ENCODE results near the gene RBFOX1. TPM values are rescaled to one million over a fixed set of nuclear protein-coding genes. Genes with fewer than 3 reads are reported as not detected.

RBFOX1 gene
- total RNA-seq, 1 donor from 2014 or later = 34.4 TPM

GRCh38 chr16:7420843-7421242 lies 88.2 kb downstream of the RBFOX1 start:
- no peak for DNase-seq

DNA sequence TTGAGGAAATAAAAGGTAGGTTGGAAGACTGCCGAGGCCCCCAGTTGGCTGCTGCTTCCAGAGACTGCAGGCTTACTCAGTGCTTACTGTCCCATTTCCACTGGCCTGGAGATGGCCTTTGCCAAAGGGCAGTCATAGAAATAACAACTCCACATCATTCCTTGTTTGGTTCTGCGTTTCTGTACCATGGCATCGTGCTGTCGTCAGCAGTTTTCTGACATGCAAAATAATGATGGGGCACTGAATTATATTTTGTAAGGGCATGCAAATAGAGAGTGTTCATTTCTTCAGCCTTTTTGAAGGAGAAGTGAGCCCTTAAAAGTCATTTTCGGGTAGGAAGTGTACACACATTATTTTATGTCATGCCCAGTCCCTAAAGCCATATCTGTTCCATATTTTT lies 88.9 kb downstream of the RBFOX1 start:
- DNase-seq = no peak

DNA sequence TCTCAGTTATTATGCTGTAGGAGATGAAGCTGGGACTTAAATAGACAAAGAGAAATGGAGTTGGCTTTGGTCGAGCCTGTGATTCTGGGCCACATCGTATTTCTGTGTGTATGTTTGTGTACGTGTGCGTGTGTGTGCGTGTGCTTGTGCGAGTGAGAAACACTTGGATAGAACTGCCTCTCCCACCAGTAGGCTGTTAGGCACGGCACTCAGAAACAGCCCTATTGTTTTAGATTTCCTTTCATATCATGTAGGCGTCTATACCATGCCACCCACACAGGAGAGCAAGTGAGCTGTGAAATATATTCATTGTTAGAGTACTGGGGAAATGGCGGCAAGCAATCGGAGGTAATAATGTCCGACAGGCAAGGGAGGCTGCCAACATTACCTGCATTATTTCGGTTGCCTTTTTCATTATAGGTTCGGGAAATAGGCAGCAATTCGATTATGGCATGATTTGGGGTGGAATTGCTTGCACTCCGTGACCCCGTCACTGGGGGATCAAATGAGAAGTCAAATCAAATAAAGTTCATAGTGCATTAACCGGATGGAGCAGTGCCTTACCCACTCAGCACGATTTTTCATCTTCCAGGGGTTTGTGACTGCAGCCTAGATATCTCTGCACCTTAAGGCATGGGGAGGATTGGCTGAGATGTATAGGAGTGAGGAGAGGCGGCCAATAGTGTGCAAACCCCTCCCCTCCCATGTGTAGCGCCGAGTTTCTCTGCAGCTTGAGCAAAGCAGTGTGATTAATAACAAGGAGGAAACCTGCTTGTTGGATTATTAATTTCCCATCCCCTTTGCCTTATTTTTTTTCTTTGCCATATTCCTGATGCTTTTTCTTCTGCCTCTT lies 89.6 kb downstream of the RBFOX1 start:
- DNase-seq = no peak

- DNase-seq = no peak
Observed at GRCh38 chr16:7423434-7424044, 90.9 kb downstream of the RBFOX1 start.

DNA sequence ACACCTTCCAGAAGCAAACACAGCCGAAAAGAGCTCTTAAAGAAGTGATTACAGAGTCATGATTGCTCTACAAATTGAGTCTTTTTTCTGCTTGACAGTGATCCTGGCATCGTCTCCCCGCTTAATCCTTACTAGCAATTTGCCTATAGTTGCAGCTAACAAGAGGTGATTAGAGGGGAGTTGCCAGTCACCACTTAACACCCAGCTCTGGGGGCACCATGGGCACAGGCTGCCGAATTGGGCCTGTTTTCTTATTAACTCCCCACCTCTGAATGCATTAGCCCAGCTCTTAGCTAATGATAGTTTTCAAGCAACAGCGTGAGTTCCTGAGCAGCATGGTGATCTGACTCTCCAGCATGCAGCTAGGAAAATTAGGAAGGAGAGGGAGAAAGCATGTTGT lies 93.5 kb downstream of the RBFOX1 start:
- DNase-seq = no peak

DNA sequence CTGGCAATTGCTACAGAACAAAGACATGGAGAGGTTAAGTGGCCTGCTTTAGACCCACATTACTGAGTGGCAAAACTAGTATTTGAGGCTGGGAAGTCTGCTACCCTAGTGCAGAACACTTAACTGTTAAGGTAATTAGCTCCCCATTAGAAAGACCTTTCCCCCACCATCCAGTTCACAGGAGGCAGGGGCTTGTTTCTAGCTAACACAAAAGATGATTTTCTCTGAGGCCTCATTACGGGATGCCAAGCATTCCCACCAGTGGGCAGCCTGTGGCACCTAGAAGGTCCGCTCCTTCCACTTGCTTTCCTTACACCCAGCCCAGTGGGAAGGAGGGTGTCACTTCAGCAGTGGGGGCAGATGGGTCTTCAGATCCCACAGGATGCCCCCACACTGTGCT lies 99.1 kb downstream of the RBFOX1 start:
- no peak for DNase-seq

- DNase-seq = no peak
Observed at GRCh38 chr16:7436306-7436705, 103.7 kb downstream of the RBFOX1 start.

- DNase-seq = no peak
Observed at GRCh38 chr16:7437135-7437804, 104.6 kb downstream of the RBFOX1 start.

DNA sequence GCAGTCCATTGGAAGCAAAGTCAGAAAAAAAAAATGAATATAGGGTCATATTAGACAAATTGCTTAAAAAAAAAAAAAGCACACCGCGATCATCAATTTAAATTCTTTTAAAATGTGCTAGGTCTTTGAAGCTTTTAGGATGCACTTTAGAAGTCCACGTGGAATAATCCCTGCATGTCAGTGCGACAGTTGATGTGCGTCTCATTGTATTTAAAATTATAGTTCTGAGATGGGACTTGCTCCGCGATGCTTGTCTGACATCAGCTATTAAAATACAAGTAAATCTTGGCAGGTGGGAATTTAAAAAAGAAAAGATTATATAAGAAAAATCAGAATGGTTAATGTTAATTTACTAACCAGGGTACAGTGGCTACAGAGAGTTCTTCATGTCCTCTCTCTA lies 105.2 kb downstream of the RBFOX1 start:
- DNase-seq = no peak

- DNase-seq = no peak
Observed at GRCh38 chr16:7438601-7439000, 106.0 kb downstream of the RBFOX1 start.

DNA sequence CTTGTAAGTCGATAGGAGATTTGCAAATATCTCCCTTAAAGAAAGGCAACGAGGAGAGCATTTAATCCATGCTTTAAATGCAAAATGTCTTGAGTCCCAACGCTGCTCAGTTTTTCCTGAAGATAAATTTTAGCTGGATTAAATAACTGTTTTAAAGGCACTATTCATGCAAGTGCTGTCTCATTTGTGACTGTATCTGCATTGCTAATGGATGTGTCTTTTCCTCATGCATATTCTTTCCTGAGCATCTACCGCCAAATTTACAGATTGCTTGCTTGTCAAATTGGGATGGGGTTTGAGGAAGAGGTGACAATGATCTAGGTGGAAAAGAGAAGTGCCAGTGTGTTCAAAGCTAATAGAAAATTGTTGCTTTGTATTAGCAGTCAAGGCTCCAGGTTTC lies 106.9 kb downstream of the RBFOX1 start:
- DNase-seq = no peak

DNA sequence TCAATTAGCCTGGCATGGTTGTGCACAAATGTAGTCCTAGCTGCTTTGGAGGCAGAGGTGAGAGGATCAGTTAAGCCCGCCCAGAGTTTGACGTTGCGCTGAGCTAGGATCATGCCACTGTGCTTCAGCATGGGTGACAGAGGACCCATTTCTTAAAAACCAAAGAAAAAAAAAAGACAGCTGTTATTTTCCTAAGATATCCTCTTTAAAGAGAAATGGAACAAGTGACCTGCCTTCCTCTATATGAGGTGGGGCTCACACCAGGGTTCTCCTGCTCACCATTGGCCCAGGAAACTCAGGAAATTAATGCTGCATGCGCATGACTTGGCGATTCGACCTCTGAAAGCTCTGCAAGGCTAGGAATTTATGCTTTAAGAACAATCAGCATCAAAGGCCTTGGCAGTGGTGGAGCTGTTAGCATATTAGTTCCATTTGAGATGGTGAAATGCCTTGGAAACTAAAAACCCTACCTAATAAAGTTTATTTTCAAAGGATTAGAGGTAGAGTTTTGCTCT lies 108.3 kb downstream of the RBFOX1 start:
- no peak for DNase-seq

- DNase-seq = no peak
Observed at GRCh38 chr16:7442050-7442449, 109.4 kb downstream of the RBFOX1 start.

- no peak for DNase-seq
Observed at GRCh38 chr16:7443142-7443541, 110.5 kb downstream of the RBFOX1 start.

DNA sequence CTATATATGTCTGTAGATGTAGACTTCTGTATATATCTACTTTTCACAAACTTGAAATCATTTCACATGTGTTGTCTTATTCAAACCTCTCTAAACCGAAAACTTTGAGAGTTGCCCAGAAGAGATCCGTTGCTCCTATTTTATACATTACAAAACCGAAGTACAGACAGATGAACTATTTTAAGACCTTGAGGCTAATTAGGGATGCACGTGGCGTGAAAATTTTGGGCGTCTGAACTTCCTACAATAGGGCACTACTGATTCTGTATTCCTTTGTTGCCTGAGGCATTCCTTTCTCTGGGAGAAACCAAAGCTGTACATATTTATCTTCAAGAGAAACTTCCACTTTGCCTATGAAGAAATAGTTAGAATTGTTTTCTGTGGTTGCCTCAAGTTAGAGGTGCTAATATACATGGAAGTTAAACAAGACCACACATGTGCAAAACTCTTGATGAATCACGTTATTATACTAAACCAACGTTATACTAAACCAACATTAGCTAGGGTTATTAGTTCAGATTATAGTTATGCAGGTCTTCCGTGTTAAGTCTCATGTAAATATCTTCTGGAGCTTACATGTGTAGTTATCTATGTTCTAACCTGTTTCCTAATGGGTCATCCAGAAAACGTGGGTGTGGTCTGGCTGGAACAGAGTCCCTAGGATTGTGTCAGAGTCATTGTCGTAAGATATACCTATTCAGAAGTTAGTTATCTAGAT lies 111.2 kb downstream of the RBFOX1 start:
- no peak for DNase-seq

DNA sequence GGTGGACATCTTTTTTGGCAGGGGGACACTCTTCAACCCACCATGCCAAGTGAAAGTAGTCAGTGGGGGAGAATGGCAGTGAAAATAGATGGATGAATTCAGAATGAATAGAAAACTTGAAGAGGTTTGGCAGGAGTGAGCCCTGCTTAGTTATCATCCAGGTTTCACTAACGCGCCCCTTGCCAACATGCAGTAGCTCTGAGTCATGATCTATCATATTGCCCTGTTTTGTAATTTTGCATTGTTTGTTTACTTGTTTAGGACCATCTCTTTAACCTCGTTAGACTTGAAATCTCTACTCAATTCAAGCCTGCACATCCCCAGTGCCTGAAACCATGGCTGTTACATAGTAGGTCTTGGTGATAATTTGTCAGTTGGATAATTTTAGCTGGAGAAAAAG lies 116.7 kb downstream of the RBFOX1 start:
- DNase-seq = no peak

DNA sequence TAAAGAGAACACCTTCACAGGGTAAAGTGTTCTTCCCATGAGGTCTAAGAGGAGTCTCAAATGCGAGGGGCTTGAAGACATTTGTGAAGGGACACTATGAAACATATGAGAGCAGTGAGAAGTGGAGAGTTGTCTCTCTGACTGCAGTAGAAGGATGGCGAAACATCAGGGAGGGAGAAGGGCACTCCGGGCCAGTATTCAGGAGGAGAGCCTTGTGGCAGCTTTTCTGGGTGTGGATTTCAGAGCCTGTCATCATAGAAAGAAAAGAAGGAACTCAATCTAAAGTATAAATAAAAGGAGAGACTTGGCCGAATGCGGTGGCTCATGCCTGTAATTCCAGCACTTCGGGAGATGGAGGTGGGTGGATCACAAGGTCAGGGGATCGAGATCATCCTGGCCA lies 117.2 kb downstream of the RBFOX1 start:
- DNase-seq = no peak

GRCh38 chr16:7450440-7450839 lies 117.8 kb downstream of the RBFOX1 start:
- DNase-seq = no peak

DNA sequence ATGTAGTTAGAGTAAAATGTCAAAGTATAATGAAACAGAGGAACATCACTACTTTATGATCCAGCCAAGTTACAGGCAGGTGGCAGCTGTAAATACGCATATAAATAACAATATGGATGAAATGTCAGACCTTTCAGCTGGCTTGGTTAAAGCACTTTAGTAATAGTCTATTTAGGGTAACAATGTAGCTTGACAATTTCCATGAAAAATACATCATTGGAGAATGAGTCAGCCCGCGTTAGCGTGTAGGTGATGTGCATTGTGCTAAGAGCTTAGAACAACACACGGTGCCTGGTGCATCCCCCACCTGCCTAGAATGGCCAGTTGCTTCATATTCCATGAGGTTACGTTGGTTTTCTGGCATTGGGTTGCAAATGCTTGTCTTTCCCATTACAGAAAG lies 119.4 kb downstream of the RBFOX1 start:
- DNase-seq = no peak

DNA sequence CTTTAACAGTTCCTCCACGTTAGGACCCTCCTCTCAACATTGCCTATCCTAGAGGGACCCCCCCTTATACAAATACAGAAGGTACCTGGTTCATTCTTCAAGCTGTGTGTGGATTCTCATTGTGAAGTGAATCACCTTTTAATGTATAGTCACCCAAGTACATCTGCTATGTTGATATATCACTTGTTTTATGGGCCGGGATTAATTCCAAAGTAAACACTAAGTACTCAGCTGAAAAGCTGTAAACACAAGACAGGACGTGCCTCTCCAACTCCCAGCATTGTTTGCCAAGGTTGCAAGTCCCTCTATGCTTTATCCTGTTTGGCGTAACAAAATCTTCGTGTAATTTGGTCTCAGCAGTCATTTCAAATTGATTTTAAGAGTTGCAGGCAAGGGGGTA lies 123.6 kb downstream of the RBFOX1 start:
- DNase-seq = peak; percentile 35

DNA sequence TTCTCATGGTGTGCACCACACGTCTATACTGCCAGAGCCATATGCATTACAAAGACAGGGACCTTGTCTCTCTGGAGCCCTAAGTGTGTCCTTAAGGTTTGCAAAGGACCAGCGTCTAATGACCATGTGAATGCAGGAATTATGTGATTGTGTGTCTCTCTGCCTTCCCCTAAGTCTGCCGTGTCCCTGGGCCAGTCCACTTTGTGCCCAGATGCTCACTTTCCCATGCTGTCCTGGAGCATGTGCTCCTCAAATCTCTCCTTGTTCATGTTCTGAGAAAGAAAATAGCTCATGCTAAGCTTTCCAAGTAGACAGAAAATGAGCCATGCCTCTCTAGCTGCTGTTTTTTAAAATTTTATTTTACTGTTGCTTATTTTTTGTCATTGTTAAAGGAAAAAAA lies 125.5 kb downstream of the RBFOX1 start:
- no peak for DNase-seq

DNA sequence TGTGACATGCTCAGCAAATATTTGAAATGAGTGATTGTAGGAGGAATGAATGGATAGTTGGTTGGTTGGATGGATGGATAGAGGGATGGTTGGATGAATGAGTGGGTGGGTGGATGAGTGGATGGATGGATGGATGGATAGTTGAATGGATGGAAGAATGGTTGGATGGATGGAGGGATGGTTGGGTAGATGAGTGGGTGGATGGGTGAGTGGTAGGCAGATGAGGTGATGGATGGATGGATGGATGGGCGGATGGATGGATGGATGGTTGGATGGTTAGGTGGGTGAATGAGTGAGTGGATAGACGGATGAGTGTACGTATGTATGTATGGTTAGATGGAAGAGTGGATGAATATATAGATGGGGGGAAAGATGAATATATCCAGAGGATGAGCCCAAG lies 137.7 kb downstream of the RBFOX1 start:
- DNase-seq = no peak

- DNase-seq = no peak
Observed at GRCh38 chr16:7471268-7471667, 138.6 kb downstream of the RBFOX1 start.
